Kidney (tissue), 22 donors: ENCODE measurements around the gene TMEM204. TPM values are rescaled to one million over a fixed set of nuclear protein-coding genes. Genes with fewer than 3 reads are reported as not detected.

Experiments used
- DNase-seq, 5 donors: peaks; one replicate each; pipeline ENCODE4 v3.0.0-alpha.2; 2013 to 2020
- FAIRE-seq: peaks from 2 replicates; lab custom pipeline; 2012; peaks lifted over from hg19 to GRCh38; lab: Jason Lieb, UNC
- H3K27ac ChIP-seq, 2 donors: one replicate each; pipeline ENCODE4 v1.7.0; 2013; ENCODE audit warnings: low read depth in 2 of 2, low read length in 2 of 2, inconsistent platforms in 1 of 2
- H3K27me3 ChIP-seq: one replicate; pipeline ENCODE4 v1.7.1; 2013; ENCODE audit warnings: low read length, inconsistent platforms; ENCODE audit not compliant: control insufficient read depth, insufficient read depth
- H3K36me3 ChIP-seq, 3 donors: one replicate each; pipeline versions ENCODE4 v1.7.0 to v1.7.1; 2013; ENCODE audit warnings: low read length in 3 of 3, control low read depth in 1 of 3, inconsistent platforms in 1 of 3; ENCODE audit not compliant: insufficient read depth in 3 of 3, control insufficient read depth in 2 of 3
- H3K4me1 ChIP-seq, 3 donors: one replicate each; pipeline versions ENCODE4 v1.7.0 to v1.7.1; 2013; ENCODE audit warnings: low read length in 3 of 3, inconsistent platforms in 1 of 3, low read depth in 1 of 3; ENCODE audit not compliant: control insufficient read depth in 2 of 3, insufficient read depth in 2 of 3
- H3K4me3 ChIP-seq, 3 donors: one replicate each; pipeline versions ENCODE4 v1.7.0 to v1.8.1; 2013; ENCODE audit warnings: low read length in 3 of 3, control low read depth in 1 of 3, inconsistent platforms in 1 of 3
- H3K9ac ChIP-seq, 3 donors: one replicate each; pipeline versions ENCODE4 v1.7.0 to v1.7.1; 2013; ENCODE audit warnings: low read length in 3 of 3, control low read depth in 1 of 3, inconsistent platforms in 1 of 3
- H3K9me3 ChIP-seq, 3 donors: one replicate each; pipeline versions ENCODE4 v1.7.0 to v1.7.1; 2013; ENCODE audit warnings: low read length in 3 of 3, control low read depth in 1 of 3, inconsistent platforms in 1 of 3; ENCODE audit not compliant: control insufficient read depth in 2 of 3, insufficient read depth in 1 of 3
- intact Hi-C: fragments of 100-400 bp; cut with DNase I; formaldehyde crosslinking; loops from one replicate; pipeline ENCODE4 v1.11.1; 2022
- long read RNA-seq, 10 donors: library from polyadenylated mRNA in 1 of 10; unstranded in 1 of 10; transcript quantifications; one replicate each; pipeline ENCODE4 v2.0.0 and lab custom pipeline, GENCODE V29; 2021 to 2026
- polyA plus RNA-seq: library from polyadenylated mRNA; stranded (reverse); fragments of 350-450 nt; fragmentation: Illumina TruSeq; extraction: RNeasy Lipid Tissue Mini Kit (QIAGEN cat#74804); gene quantifications from one replicate; pipeline ENCODE4 v1.2.3, GENCODE V29; 2014; ENCODE audit warnings: low read depth, low replicate concordance; ENCODE audit not compliant: insufficient read depth
- total RNA-seq: library from RNA; stranded (reverse); fragmentation: NEBNext Ultra II Directional; extraction: Animal tissue kit (Norgen Biotek cat#: 25700); gene quantifications from one replicate; pipeline ENCODE4 v1.2.1, GENCODE V29; 2021
- TF ChIP-seq, protein P1 (sequence below): IDR thresholded peaks from 3 replicates; pipeline ENCODE4 v1.5.1; 2012; ENCODE audit warnings: mild to moderate bottlenecking, moderate library complexity, borderline replicate concordance; ENCODE audit not compliant: insufficient read depth; ENCODE audit errors: extremely low read depth
- donor health status: control.
- donor health status: control.
- donor health status: control.
- donor health status: control.
- donor health status: control.
- donor health status: DM: yes; HTN: yes; CAD: no.
- donor health status: Normal renal cell carcinoma (clear cell type).

Gene TMEM204
- total RNA-seq (40.9 TPM), polyA plus RNA-seq (49.5 TPM)
- long read RNA-seq, donor 1, transcript TMEM204-202 (3 exons, 1,938 nt) = major isoform, 12 of 12 reads
- long read RNA-seq, donor 1, partial matches to known transcripts = 0 of 12 reads
- long read RNA-seq, donor 1, other reads (novel, unspliced or antisense) = 0 of 12 reads
- long read RNA-seq, donor 2, transcript TMEM204-202 (3 exons, 1,938 nt) = major isoform, 19 of 19 reads
- long read RNA-seq, donor 2, partial matches to known transcripts = 0 of 19 reads
- long read RNA-seq, donor 2, other reads (novel, unspliced or antisense) = 0 of 19 reads
- long read RNA-seq, donor 3, transcript TMEM204-202 (3 exons, 1,938 nt) = major isoform, 14 of 19 reads
- long read RNA-seq, donor 3, partial matches to known transcripts = 5 of 19 reads
- long read RNA-seq, donor 3, other reads (novel, unspliced or antisense) = 0 of 19 reads
- long read RNA-seq, donor 4, transcript TMEM204-202 (3 exons, 1,938 nt) = major isoform, 10 of 10 reads
- long read RNA-seq, donor 4, partial matches to known transcripts = 0 of 10 reads
- long read RNA-seq, donor 4, other reads (novel, unspliced or antisense) = 0 of 10 reads
- long read RNA-seq, donor 5 = 0 reads
- long read RNA-seq, donor 6, transcript TMEM204-202 (3 exons, 1,938 nt) = major isoform, 12 of 12 reads
- long read RNA-seq, donor 6, partial matches to known transcripts = 0 of 12 reads
- long read RNA-seq, donor 6, other reads (novel, unspliced or antisense) = 0 of 12 reads
- long read RNA-seq, donor 7, transcript TMEM204-202 (3 exons, 1,938 nt) = major isoform, 59 of 69 reads
- long read RNA-seq, donor 7, partial matches to known transcripts = 1 of 69 reads
- long read RNA-seq, donor 7, other reads (novel, unspliced or antisense) = 9 of 69 reads
- long read RNA-seq, donor 8, transcript TMEM204-202 (3 exons, 1,938 nt) = major isoform, 15 of 20 reads
- long read RNA-seq, donor 8, partial matches to known transcripts = 5 of 20 reads
- long read RNA-seq, donor 8, other reads (novel, unspliced or antisense) = 0 of 20 reads
- long read RNA-seq, donor 9, transcript TMEM204-202 (3 exons, 1,938 nt) = major isoform, 11 of 11 reads
- long read RNA-seq, donor 9, partial matches to known transcripts = 0 of 11 reads
- long read RNA-seq, donor 9, other reads (novel, unspliced or antisense) = 0 of 11 reads
- long read RNA-seq, donor 10, transcript TMEM204-202 (3 exons, 1,938 nt) = major isoform, 10 of 10 reads
- long read RNA-seq, donor 10, partial matches to known transcripts = 0 of 10 reads
- long read RNA-seq, donor 10, other reads (novel, unspliced or antisense) = 0 of 10 reads

DNA sequence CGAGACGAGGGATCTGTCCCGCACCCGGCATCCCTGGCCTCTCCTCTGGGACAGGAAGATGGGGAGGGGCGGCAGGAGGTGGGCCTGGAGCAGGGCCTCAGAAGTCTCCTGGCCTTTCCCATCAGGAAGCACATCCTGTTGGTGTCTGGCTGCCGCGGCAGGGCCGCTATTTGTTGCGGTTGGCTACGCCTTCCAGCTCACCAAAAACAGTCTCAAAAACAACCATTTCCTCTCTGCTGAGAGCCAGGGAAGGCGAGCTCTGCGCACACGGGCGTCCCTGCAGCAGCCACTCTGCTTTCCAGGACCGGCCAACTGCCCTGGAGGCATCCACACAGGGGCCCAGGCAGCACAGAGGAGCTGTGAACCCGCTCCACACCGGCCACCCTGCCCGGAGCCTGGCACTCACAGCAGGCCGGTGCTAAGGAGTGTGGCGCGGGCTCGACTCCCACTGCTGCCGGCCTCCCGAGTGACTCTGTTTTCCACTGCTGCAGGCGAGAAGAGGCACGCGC, at the start of gene TMEM204:
TMEM204 (plus strand) TSS at position 224 of the 509 bp plus-strand sequence. CDS start 610 bp downstream, outside the sequence.
- Histone ChIP-seq H3K4me3 (peak within 1 kb of the TSS; percentile 58 to 81 (median 75)), H3K9ac (peak within 1 kb of the TSS in 1 of 3 donors; percentile 40), H3K4me1 (peaks cover 0 to 23% (median 0%) of the 10 kb centered on the region in 3 donors), H3K9me3 (no peaks in the 10 kb centered on the region), H3K27me3 (no peaks in the 10 kb centered on the region), H3K36me3 (peaks cover 0 to 13% (median 0%) of the 10 kb centered on the region in 3 donors), H3K27ac (peak within 1 kb of the TSS; percentile 70 to 78)
- DNase-seq = peak; percentile 46 to 94 (median 61)
- FAIRE-seq = no peak
- intact Hi-C loops = no loop called here
- TF ChIP-seq, protein P1, sequence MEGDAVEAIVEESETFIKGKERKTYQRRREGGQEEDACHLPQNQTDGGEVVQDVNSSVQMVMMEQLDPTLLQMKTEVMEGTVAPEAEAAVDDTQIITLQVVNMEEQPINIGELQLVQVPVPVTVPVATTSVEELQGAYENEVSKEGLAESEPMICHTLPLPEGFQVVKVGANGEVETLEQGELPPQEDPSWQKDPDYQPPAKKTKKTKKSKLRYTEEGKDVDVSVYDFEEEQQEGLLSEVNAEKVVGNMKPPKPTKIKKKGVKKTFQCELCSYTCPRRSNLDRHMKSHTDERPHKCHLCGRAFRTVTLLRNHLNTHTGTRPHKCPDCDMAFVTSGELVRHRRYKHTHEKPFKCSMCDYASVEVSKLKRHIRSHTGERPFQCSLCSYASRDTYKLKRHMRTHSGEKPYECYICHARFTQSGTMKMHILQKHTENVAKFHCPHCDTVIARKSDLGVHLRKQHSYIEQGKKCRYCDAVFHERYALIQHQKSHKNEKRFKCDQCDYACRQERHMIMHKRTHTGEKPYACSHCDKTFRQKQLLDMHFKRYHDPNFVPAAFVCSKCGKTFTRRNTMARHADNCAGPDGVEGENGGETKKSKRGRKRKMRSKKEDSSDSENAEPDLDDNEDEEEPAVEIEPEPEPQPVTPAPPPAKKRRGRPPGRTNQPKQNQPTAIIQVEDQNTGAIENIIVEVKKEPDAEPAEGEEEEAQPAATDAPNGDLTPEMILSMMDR = no peak

DNA sequence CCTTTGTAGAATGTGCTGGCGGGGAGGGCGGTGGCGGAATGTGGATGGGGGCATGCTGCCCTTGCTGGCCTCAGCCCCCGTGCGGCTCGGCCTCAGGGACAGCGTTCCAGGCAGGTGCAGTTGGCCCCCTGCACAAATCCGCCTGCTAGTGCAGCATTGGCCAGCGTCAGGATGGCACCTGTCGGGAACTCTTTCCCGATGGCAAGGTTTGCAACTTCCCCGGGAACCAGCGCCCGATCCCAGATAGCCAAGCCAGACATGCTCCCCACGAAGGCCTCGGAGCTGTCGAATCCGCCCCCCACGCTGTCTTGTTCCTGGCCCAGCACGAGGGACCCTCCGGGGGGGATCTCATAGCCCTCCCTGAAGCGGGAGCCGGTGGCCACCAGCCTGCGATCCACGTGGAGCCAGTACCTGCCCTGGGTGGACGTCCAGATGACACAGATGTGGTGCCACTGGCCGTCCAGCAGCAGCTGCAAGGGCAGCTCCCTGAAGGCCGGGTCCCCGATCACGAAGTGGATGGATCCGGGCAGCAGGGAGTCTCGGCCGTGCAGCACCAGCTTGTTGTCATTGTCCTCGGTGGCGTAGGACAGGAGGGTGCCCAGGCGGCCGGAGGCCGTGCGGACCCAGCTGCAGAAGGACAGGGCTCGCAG, 47.5 kb upstream of the TMEM204 start:
- no peaks in the 10 kb centered on the region for H3K9me3 ChIP-seq
- H3K9ac ChIP-seq = no peak overlapping the region
- no peak overlapping the region for H3K27ac ChIP-seq
- FAIRE-seq = no peak
- no peak overlapping the region for H3K4me3 ChIP-seq
- intact Hi-C loops = no loop called here
- no peaks in the 10 kb centered on the region for H3K36me3 ChIP-seq
- TF ChIP-seq, protein P1 = no peak
- no peaks in the 10 kb centered on the region for H3K4me1 ChIP-seq
- H3K27me3 ChIP-seq = no peaks in the 10 kb centered on the region
- DNase-seq = peak in 1 of 5 donors; percentile 69
